ENCODE data around the gene FAM83F.
A peak's percentile ranks its signal among the peaks of the same experiment; 100 is the strongest.

The FAM83F gene

DNA sequence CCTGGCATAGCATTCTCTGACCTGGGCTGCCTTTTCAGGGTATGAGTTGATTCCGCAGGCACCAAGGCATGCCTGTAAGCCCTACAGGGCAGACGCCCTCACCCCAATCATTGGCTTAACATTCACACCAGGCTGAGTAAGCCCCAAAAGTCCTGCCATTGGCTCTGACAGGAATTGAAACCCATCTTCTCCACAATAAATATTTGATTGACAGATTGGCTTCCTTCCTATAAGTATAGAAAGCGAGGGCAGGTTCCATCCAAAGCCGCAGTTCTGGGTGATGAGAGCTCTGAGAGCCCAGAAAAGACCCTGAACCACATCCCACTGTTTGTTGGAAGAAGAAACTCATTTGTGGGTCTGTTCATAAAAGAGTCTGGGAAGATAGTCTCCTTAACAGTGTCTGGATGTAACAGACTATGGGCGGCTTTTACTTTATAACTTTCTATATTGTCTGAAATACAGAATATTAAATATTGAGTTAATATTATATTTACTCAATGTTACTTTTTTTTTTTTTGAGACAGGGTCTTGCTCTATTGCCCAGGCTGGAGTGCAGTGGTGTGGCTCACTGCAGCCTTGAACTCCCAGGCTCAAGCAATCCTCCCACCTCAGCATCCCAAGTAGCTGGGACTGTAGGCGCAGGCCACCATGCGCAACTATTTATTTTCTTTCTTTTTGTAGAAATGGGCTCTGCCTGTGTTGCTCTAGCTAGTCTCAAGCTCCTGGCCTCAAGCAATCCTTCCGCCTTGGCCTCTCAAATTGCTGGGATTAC is 46.8 kb downstream of the FAM83F start:
- Histone ChIP-seq H3K27me3 (ENCODE audit: insufficient read depth, insufficient read length) (peaks cover 13% of the 10 kb centered on the region), H3K9ac (ENCODE audit: insufficient read length, low read depth) (no peak overlapping the region), H3K36me3 (ENCODE audit: insufficient read depth, insufficient read length, low read length) (no peaks in the 10 kb centered on the region), H3K4me1 (ENCODE audit: insufficient read depth, insufficient read length) (no peaks in the 10 kb centered on the region), H3K4me3 (ENCODE audit: insufficient read length, low read depth) (no peak overlapping the region), H3K9me3 (ENCODE audit: insufficient read depth, low read length) (no peaks in the 10 kb centered on the region)
- TF ChIP-seq SUZ12 (IDR thresholded peaks at IDR 0.05; ENCODE audit: extremely low read depth, insufficient read depth, insufficient read length) (no peak), ZNF274 (IDR thresholded peaks at IDR 0.05; ENCODE audit: low read depth, low read length) (no peak), YY1 (IDR thresholded peaks at IDR 0.05; ENCODE audit: insufficient read depth, insufficient read length) (no peak)
- DNase-seq (ENCODE audit: low read depth, low spot score): no peak

DNA sequence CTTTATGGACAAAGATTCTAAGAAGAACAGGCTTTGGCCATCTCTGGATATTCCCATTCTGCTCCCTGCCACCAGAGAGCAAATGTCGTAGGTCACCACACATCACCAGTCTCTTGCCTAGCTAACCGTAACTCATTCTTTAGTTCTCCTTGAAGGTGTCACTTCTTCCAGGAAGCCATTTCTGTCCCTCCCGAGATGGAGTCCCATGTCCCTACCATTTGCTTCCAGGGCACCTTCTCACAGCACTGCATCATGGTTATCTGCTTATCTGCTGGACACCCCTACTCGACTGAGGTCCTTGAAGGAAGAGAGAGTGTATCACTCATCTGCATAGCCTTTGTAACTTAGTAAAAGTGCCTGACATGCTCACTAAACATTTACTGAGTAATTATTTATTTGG is 47.6 kb downstream of the FAM83F start:
- no peak for TF ChIP-seq ZNF274 (IDR thresholded peaks at IDR 0.05; ENCODE audit: low read depth, low read length)
- TF ChIP-seq SUZ12 (IDR thresholded peaks at IDR 0.05; ENCODE audit: extremely low read depth, insufficient read depth, insufficient read length): no peak
- no peak for TF ChIP-seq YY1 (IDR thresholded peaks at IDR 0.05; ENCODE audit: insufficient read depth, insufficient read length)
- Histone ChIP-seq H3K4me3 (ENCODE audit: insufficient read length, low read depth) (no peak overlapping the region), H3K27me3 (ENCODE audit: insufficient read depth, insufficient read length) (peaks cover 18% of the 10 kb centered on the region), H3K9me3 (ENCODE audit: insufficient read depth, low read length) (no peaks in the 10 kb centered on the region), H3K9ac (ENCODE audit: insufficient read length, low read depth) (no peak overlapping the region), H3K4me1 (ENCODE audit: insufficient read depth, insufficient read length) (no peaks in the 10 kb centered on the region), H3K36me3 (ENCODE audit: insufficient read depth, insufficient read length, low read length) (no peaks in the 10 kb centered on the region)
- DNase-seq (ENCODE audit: low read depth, low spot score): no peak

DNA sequence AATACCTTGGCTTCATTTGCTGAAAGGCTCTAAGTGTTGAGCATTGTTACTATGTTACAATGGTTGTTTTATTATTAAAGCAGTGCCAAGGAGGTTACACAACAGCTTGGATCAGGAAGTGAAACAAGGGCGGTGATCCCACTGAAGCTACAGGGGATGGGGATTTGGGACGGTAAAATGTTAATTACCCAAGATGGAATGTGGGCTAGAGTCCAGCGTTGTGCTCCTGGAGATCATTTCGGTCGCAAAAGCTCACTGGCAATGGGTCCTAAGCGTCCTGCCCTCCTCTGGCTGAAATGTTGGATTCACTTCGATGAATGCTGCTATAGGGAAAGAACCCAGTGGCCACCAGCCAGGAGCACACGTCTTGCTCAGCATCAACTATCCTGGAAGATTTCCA is 48.3 kb downstream of the FAM83F start:
- Histone ChIP-seq H3K9me3 (ENCODE audit: insufficient read depth, low read length) (no peaks in the 10 kb centered on the region), H3K27me3 (ENCODE audit: insufficient read depth, insufficient read length) (peaks cover 18% of the 10 kb centered on the region), H3K36me3 (ENCODE audit: insufficient read depth, insufficient read length, low read length) (no peaks in the 10 kb centered on the region), H3K9ac (ENCODE audit: insufficient read length, low read depth) (no peak overlapping the region), H3K4me3 (ENCODE audit: insufficient read length, low read depth) (no peak overlapping the region), H3K4me1 (ENCODE audit: insufficient read depth, insufficient read length) (no peaks in the 10 kb centered on the region)
- DNase-seq (ENCODE audit: low read depth, low spot score): no peak
- no peak for TF ChIP-seq SUZ12 (IDR thresholded peaks at IDR 0.05; ENCODE audit: extremely low read depth, insufficient read depth, insufficient read length)
- no peak for TF ChIP-seq ZNF274 (IDR thresholded peaks at IDR 0.05; ENCODE audit: low read depth, low read length)

DNA sequence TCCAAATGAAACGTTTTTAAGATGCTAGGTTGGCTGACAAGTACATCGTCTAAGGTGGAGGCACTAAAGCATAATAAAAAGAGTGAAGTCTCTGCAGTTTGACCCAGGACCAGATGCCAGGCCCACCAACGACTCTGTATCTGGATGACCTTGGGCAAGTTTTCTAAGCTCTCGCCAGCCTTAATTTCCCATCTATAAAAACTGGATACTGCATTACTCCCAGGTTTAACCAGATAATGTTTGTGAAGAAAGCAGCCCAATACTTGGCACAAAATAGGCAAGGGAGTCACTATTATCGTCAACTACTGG is 49.0 kb downstream of the FAM83F start:
- H3K4me3 ChIP-seq (ENCODE audit: insufficient read length, low read depth): peak overlapping the region; percentile 16
- DNase-seq (ENCODE audit: low read depth, low spot score): no peak
- H3K27me3 ChIP-seq (ENCODE audit: insufficient read depth, insufficient read length): peaks cover 18% of the 10 kb centered on the region
- TF ChIP-seq ZNF274 (IDR thresholded peaks at IDR 0.05; ENCODE audit: low read depth, low read length) (no peak), YY1 (IDR thresholded peaks at IDR 0.05; ENCODE audit: insufficient read depth, insufficient read length) (no peak), SUZ12 (IDR thresholded peaks at IDR 0.05; ENCODE audit: extremely low read depth, insufficient read depth, insufficient read length) (no peak)
- no peaks in the 10 kb centered on the region for H3K36me3 ChIP-seq (ENCODE audit: insufficient read depth, insufficient read length, low read length)
- H3K9me3 ChIP-seq (ENCODE audit: insufficient read depth, low read length): no peaks in the 10 kb centered on the region
- H3K4me1 ChIP-seq (ENCODE audit: insufficient read depth, insufficient read length): no peaks in the 10 kb centered on the region
- peak overlapping the region; percentile 42 for H3K9ac ChIP-seq (ENCODE audit: insufficient read length, low read depth)

DNA sequence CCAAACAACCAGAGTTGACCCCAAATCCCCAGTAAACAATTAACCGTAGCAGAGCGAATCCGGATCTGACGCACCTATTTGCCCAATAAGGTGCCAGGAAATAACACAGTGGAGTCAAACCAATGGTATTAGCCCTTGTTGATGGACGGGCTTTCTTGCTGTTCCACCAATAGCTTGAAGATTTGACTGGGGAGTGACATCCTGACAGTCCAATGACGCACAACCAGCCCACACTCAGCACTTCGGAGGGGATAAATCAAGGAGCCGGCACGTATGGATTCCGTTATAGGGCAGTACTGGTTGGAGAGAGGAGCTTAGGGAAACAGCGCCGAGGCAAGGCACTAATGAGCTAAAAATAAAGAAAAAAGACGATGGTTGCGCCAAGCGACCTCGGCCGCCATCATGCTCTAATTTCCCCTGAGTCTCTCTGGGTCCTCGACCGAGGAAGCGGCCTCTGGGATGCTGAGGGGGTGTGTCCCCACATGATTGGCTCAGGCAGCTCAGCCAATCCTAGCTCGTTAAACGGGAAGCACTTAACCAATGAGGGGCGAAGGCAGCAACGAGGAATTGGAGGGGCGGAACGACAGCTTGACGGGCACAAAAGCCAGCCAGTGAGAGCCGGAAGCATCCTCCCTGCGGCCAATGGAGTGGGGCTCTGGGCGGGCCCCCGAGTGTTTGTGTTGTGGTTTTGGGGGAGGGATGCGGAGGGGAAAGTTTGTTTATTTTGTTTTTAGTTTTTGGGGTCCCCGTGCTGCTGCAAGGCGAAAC is 49.5 kb downstream of the FAM83F start:
- no peaks in the 10 kb centered on the region for H3K4me1 ChIP-seq (ENCODE audit: insufficient read depth, insufficient read length)
- DNase-seq (ENCODE audit: low read depth, low spot score): peak; percentile 95
- H3K9ac ChIP-seq (ENCODE audit: insufficient read length, low read depth): peak overlapping the region; percentile 67
- no peaks in the 10 kb centered on the region for H3K9me3 ChIP-seq (ENCODE audit: insufficient read depth, low read length)
- peaks cover 18% of the 10 kb centered on the region for H3K27me3 ChIP-seq (ENCODE audit: insufficient read depth, insufficient read length)
- H3K36me3 ChIP-seq (ENCODE audit: insufficient read depth, insufficient read length, low read length): no peaks in the 10 kb centered on the region
- H3K4me3 ChIP-seq (ENCODE audit: insufficient read length, low read depth): peak overlapping the region; percentile 82
- no peak for TF ChIP-seq YY1 (IDR thresholded peaks at IDR 0.05; ENCODE audit: insufficient read depth, insufficient read length)
- TF ChIP-seq ZNF274 (IDR thresholded peaks at IDR 0.05; ENCODE audit: low read depth, low read length): no peak
- TF ChIP-seq SUZ12 (IDR thresholded peaks at IDR 0.05; ENCODE audit: extremely low read depth, insufficient read depth, insufficient read length): no peak

DNA sequence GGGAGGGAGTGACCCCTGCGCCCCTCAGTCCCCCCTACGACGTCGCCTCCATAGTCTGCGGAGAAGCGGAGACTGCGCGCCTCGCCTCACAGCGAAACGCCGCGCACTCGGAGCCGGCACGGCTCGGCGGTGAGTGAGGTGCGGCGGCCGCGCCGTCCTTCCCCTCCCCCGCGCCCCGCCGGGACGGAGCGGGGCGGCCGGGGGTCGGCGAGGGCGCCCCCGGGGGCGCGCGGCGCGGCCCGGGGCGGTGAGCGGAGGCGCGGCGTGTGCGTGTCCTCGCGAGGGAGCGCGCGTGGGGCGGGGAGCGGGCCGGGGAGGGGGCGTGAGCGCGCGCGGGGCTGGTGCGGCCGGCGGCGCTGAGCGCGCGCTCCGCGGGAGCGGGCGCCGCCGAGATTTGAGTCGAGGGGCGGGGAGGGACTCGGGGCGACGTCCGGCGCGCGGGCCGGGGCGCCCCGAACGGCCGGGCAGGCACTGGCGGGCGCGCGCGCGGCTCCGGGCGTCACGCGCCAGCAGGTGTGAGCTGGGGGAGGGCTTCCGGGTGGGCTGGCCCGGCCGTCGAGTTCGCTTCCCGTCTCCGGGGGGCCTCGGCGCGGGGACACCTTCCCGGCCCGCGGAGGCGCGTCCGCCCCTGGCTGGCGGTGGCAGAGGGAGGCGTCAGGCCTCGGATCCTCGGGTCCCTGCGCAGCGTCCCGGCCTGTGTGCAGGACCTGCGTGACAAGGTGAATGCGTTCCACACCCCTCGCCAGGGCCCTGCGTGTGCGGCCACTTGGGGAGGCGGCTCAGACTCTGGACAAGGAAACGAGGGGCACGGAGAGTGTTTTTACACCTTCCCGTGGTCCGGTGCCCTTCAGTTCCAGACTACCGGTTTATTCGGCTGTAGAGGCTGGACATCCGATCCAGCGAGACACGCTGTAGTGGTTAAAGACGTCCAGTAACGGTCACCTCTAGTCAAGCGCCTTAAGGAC is 50.4 kb downstream of the FAM83F start:
- Histone ChIP-seq H3K36me3 (ENCODE audit: insufficient read depth, insufficient read length, low read length) (no peaks in the 10 kb centered on the region), H3K9me3 (ENCODE audit: insufficient read depth, low read length) (no peaks in the 10 kb centered on the region), H3K27me3 (ENCODE audit: insufficient read depth, insufficient read length) (peaks cover 18% of the 10 kb centered on the region), H3K4me3 (ENCODE audit: insufficient read length, low read depth) (peak overlapping the region; percentile 82), H3K9ac (ENCODE audit: insufficient read length, low read depth) (peak overlapping the region; percentile 75), H3K4me1 (ENCODE audit: insufficient read depth, insufficient read length) (no peaks in the 10 kb centered on the region)
- TF ChIP-seq ZNF274 (IDR thresholded peaks at IDR 0.05; ENCODE audit: low read depth, low read length) (no peak), SUZ12 (IDR thresholded peaks at IDR 0.05; ENCODE audit: extremely low read depth, insufficient read depth, insufficient read length) (no peak), YY1 (IDR thresholded peaks at IDR 0.05; ENCODE audit: insufficient read depth, insufficient read length) (no peak)
- no peak for DNase-seq (ENCODE audit: low read depth, low spot score)
